ENCODE data around the gene PNPLA1.

The PNPLA1 gene

GRCh38 chr6:36347621-36348020 lies 77.8 kb downstream of the PNPLA1 start:
- no peak for ATAC-seq

GRCh38 chr6:36349240-36349639 lies 79.4 kb downstream of the PNPLA1 start:
- TF ChIP-seq ZNF565 (CRISPR knock-in tag; conservative IDR thresholded peaks at IDR 0.05; ENCODE audit: low read depth) (no peak), ARNTL (CRISPR knock-in tag; IDR thresholded peaks at IDR 0.05; ENCODE audit: borderline replicate concordance, low read depth) (no peak), ESRRG (CRISPR knock-in tag; IDR thresholded peaks at IDR 0.05) (no peak), PPARA (CRISPR knock-in tag; IDR thresholded peaks at IDR 0.05; ENCODE audit: borderline replicate concordance) (no peak), ZC3H10 (CRISPR knock-in tag; IDR thresholded peaks at IDR 0.05) (no peak), BACH2 (CRISPR knock-in tag; IDR thresholded peaks at IDR 0.05; ENCODE audit: borderline replicate concordance) (no peak), RARB (CRISPR knock-in tag; IDR thresholded peaks at IDR 0.05) (no peak), SNAI2 (CRISPR knock-in tag; IDR thresholded peaks at IDR 0.05) (no peak), ISL1 (CRISPR knock-in tag; IDR thresholded peaks at IDR 0.05) (no peak), OSR1 (CRISPR knock-in tag; IDR thresholded peaks at IDR 0.05) (no peak)
- TF ChIP-seq, protein P1, sequence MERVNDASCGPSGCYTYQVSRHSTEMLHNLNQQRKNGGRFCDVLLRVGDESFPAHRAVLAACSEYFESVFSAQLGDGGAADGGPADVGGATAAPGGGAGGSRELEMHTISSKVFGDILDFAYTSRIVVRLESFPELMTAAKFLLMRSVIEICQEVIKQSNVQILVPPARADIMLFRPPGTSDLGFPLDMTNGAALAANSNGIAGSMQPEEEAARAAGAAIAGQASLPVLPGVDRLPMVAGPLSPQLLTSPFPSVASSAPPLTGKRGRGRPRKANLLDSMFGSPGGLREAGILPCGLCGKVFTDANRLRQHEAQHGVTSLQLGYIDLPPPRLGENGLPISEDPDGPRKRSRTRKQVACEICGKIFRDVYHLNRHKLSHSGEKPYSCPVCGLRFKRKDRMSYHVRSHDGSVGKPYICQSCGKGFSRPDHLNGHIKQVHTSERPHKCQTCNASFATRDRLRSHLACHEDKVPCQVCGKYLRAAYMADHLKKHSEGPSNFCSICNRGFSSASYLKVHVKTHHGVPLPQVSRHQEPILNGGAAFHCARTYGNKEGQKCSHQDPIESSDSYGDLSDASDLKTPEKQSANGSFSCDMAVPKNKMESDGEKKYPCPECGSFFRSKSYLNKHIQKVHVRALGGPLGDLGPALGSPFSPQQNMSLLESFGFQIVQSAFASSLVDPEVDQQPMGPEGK (CRISPR knock-in tag; IDR thresholded peaks at IDR 0.05; ENCODE audit: borderline replicate concordance) = no peak
- TF ChIP-seq, protein P2, sequence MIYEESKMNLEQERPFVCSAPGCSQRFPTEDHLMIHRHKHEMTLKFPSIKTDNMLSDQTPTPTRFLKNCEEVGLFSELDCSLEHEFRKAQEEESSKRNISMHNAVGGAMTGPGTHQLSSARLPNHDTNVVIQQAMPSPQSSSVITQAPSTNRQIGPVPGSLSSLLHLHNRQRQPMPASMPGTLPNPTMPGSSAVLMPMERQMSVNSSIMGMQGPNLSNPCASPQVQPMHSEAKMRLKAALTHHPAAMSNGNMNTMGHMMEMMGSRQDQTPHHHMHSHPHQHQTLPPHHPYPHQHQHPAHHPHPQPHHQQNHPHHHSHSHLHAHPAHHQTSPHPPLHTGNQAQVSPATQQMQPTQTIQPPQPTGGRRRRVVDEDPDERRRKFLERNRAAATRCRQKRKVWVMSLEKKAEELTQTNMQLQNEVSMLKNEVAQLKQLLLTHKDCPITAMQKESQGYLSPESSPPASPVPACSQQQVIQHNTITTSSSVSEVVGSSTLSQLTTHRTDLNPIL (CRISPR knock-in tag; IDR thresholded peaks at IDR 0.05; ENCODE audit: low read depth) = no peak
- TF ChIP-seq, protein P3, sequence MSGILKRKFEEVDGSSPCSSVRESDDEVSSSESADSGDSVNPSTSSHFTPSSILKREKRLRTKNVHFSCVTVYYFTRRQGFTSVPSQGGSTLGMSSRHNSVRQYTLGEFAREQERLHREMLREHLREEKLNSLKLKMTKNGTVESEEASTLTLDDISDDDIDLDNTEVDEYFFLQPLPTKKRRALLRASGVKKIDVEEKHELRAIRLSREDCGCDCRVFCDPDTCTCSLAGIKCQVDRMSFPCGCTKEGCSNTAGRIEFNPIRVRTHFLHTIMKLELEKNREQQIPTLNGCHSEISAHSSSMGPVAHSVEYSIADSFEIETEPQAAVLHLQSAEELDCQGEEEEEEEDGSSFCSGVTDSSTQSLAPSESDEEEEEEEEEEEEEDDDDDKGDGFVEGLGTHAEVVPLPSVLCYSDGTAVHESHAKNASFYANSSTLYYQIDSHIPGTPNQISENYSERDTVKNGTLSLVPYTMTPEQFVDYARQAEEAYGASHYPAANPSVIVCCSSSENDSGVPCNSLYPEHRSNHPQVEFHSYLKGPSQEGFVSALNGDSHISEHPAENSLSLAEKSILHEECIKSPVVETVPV (CRISPR knock-in tag; IDR thresholded peaks at IDR 0.05) = no peak
- TF ChIP-seq, protein P4, sequence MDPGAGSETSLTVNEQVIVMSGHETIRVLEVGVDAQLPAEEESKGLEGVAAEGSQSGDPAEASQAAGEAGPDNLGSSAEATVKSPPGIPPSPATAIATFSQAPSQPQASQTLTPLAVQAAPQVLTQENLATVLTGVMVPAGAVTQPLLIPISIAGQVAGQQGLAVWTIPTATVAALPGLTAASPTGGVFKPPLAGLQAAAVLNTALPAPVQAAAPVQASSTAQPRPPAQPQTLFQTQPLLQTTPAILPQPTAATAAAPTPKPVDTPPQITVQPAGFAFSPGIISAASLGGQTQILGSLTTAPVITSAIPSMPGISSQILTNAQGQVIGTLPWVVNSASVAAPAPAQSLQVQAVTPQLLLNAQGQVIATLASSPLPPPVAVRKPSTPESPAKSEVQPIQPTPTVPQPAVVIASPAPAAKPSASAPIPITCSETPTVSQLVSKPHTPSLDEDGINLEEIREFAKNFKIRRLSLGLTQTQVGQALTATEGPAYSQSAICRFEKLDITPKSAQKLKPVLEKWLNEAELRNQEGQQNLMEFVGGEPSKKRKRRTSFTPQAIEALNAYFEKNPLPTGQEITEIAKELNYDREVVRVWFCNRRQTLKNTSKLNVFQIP (CRISPR knock-in tag; IDR thresholded peaks at IDR 0.05; ENCODE audit: borderline replicate concordance, low read depth) = no peak
- no peak for ATAC-seq

More at GRCh38 chr6:36347621-36348020, 77.8 kb downstream of the PNPLA1 start:
- no peak for TF ChIP-seq ZNF8 (CRISPR knock-in tag; IDR thresholded peaks at IDR 0.05)
- no peak for TF ChIP-seq RARB (CRISPR knock-in tag; IDR thresholded peaks at IDR 0.05)

DNA sequence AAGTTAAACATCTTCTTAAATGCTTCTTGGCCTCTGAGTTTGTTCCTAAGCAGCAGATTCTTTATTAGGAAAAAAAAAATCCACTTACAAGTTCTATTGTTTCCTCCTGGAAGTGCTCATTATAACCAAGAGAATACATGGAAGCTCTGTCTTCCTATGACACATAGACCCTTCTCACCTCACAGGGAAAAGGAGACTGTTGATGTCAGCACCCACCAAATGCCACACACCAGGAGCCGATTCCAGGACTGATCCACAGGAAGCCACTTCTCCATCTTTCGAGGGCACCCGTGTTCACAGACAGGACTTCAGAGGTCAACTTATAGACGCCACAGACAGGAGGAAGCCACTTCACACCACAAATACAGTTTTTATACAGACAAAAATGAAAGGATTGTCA lies 80.2 kb downstream of the PNPLA1 start:
- ATAC-seq = no peak

DNA sequence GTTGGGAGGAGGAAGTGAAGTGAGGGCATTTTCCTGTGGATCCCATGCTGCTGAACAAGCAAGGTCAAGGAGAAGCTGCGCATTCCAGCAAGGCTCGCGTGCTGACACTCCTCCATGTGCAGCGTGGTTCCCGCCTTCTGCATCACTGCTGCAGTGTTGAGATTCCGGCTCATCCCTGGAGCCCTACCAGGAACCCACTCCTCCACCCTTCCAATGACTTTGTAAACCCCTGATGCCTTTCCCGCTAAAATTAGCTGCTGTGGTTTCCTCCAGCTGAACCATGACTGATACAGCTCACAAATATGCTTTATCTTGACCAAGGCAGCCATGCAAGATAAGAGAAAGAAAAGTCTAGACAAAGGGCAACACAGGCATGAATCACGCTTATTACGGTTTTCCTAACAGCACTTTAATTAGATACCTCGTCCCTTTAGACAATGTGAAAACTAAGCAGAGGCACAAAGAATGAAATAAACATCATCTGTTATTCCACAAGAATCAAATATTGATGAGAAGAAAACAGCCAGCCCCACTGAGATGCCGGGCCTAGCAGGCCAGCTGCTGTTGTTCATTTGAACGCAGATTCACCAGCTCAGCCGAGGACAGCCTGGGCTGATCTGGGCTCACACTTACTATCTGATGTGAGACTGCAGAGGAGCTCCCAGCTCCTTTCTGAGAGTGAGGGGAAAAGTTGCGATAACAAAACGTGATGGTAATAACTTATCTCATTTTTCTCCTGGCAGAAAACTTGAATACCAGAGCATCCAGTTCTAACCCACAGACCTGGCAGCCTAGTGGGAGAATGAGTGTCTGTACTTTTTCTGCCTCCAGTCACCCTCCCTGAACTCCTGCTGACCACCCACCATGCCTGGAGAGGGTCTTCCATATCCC lies 81.1 kb downstream of the PNPLA1 start:
- TF ChIP-seq ZNF8 (CRISPR knock-in tag; IDR thresholded peaks at IDR 0.05) (no peak), ZC3H10 (CRISPR knock-in tag; IDR thresholded peaks at IDR 0.05) (no peak), PPARA (CRISPR knock-in tag; IDR thresholded peaks at IDR 0.05; ENCODE audit: borderline replicate concordance) (no peak), ZFP3 (CRISPR knock-in tag; IDR thresholded peaks at IDR 0.05) (peak; percentile 57; the same call in 1 of the 2 replicates), ISL1 (CRISPR knock-in tag; IDR thresholded peaks at IDR 0.05) (peak; percentile 43; the same call in 1 of the 2 replicates), BACH2 (CRISPR knock-in tag; IDR thresholded peaks at IDR 0.05; ENCODE audit: borderline replicate concordance) (no peak)
- TF ChIP-seq, protein P2 (CRISPR knock-in tag; IDR thresholded peaks at IDR 0.05; ENCODE audit: low read depth) = no peak
- peak; percentile 37; the same call in 2 of the 3 replicates for ATAC-seq

More for the DNA sequence above, 80.2 kb downstream of the PNPLA1 start:
- no peak for TF ChIP-seq TCF4 (CRISPR knock-in tag; IDR thresholded peaks at IDR 0.05; ENCODE audit: borderline replicate concordance)
- no peak for TF ChIP-seq ZFP3 (CRISPR knock-in tag; IDR thresholded peaks at IDR 0.05)
- TF ChIP-seq, protein P1 (CRISPR knock-in tag; IDR thresholded peaks at IDR 0.05; ENCODE audit: borderline replicate concordance) = no peak
- TF ChIP-seq CSDC2 (CRISPR knock-in tag; IDR thresholded peaks at IDR 0.05) = no peak
